Right lobe of liver (tissue), 4 donors: ENCODE data around the gene PFN2.

Experiments used
- CTCF ChIP-seq, 4 donors: fragments of 200-600 bp in 3 of 4; fragments of 450-650 bp in 1 of 4; IDR thresholded peaks; one replicate each; pipeline versions ENCODE4 v1.5.1 to v1.8.0; 2016 to 2022; ENCODE audit warnings: antibody characterized with exemption in 4 of 4, mild to moderate bottlenecking in 2 of 4
- POLR2A ChIP-seq: fragments of 450-650 bp; IDR thresholded peaks from one replicate; pipeline ENCODE4 v1.6.1; 2017; ENCODE audit warnings: antibody characterized with exemption, mild to moderate bottlenecking
- donor health status: DM: no; HTN: no; CAD: no.
- donor health status: DM: no; HTN: no; CAD: no.
- donor health status: DM: no; HTN: yes; CAD: no.

DNA sequence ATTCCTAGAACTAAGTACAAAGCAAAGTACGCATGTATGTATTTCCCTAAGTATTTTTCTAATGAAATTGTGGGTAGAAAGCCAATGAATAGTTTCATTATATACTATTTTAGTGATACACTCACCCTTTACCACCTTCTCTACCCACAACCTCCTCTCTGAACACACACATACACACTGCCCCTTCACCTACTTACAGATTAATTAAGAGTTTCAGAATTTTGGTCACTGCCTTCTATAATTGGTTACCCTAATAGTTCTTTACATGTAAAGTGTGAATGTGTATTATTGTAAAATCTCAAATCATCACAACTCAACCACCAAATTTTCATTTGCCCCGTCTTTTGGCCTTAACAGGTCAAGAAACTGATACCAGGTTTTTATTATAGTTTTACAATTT, 7.2 kb downstream of the PFN2 start:
- no peak for TF ChIP-seq CTCF (IDR thresholded peaks at IDR 0.05)
- no peak for TF ChIP-seq POLR2A
